Measurements from ENCODE around the gene PSMB11.

DNA sequence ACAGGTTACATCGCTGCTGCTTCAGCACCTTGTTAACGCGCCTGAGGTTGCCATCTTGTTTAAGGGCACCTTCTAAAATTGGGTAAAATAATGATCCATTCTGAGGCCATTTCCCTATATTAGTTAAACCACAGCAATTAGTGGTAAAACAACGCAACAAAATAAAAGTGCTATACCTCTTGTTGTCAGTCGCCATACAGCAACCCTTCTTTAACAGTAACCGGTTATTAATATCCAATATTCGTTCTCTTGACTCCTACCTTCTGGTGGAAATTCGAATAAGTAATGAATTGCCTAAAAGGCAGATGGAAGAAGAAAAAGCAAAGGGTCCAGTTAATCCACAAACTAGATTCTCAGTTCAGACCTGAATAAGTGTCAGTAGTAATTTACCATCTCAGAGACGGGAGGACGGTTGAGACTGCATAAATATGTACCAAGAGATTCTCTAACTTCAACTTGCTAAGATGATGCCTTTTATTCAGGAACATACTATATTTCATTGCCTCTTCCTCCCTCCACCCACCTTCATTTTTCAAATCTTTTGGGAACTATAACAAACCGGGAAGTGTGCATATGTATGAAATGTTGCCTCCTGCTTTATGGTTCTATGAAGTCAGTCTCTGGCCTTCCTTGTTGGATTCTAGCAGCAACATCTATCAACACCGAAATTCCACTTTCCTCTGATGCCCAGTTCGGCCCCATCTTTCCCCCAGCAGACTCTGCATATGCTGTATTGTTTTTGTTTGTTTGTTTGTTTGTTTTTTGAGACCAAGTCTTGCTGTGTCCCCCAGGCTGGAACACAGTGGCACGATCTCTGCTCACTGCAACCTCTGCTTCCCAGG, 6.5 kb upstream of the PSMB11 start:
- TF ChIP-seq, protein P1, sequence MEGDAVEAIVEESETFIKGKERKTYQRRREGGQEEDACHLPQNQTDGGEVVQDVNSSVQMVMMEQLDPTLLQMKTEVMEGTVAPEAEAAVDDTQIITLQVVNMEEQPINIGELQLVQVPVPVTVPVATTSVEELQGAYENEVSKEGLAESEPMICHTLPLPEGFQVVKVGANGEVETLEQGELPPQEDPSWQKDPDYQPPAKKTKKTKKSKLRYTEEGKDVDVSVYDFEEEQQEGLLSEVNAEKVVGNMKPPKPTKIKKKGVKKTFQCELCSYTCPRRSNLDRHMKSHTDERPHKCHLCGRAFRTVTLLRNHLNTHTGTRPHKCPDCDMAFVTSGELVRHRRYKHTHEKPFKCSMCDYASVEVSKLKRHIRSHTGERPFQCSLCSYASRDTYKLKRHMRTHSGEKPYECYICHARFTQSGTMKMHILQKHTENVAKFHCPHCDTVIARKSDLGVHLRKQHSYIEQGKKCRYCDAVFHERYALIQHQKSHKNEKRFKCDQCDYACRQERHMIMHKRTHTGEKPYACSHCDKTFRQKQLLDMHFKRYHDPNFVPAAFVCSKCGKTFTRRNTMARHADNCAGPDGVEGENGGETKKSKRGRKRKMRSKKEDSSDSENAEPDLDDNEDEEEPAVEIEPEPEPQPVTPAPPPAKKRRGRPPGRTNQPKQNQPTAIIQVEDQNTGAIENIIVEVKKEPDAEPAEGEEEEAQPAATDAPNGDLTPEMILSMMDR (conservative IDR thresholded peaks at IDR 0.05): no peak
- no peak for TF ChIP-seq EZH2 (IDR thresholded peaks at IDR 0.05; ENCODE audit: low read depth)
